ENCODE results near the gene ALPL. TPM values are rescaled to one million over a fixed set of nuclear protein-coding genes. Genes with fewer than 3 reads are reported as not detected.
"Not testable (repeated sequence)": the region's sequence is repeated elsewhere in the genome, so short reads cannot be mapped to it uniquely, and the experiment has no call there.

ALPL gene
- total RNA-seq, 1 experiment from 2014 or later = 4.2 TPM

- no peaks in the 10 kb centered on the region for H3K27me3 ChIP-seq
- no peak for DNase-seq
- no peaks in the 10 kb centered on the region for H3K9me3 ChIP-seq
- H3K36me3 ChIP-seq = no peaks in the 10 kb centered on the region
- no peak overlapping the region for H3K4me3 ChIP-seq
Measured at GRCh38 chr1:21499283-21499950, 9.8 kb upstream of the ALPL start.

GRCh38 chr1:21503706-21504377 lies 5.4 kb upstream of the ALPL start:
- no peaks in the 10 kb centered on the region for H3K9me3 ChIP-seq
- H3K4me3 ChIP-seq = no peak overlapping the region
- H3K27me3 ChIP-seq = no peaks in the 10 kb centered on the region
- no peaks in the 10 kb centered on the region for H3K36me3 ChIP-seq
- DNase-seq = no peak

- Histone ChIP-seq H3K27me3 (no peaks in the 10 kb centered on the region), H3K9me3 (no peaks in the 10 kb centered on the region), H3K36me3 (no peaks in the 10 kb centered on the region), H3K4me3 (no peak overlapping the region)
- no peak for DNase-seq
Measured at GRCh38 chr1:21506804-21507203, 2.4 kb upstream of the ALPL start.

GRCh38 chr1:21507511-21508270 lies 1.5 kb upstream of the ALPL start:
- Histone ChIP-seq H3K36me3 (no peaks in the 10 kb centered on the region), H3K27me3 (no peaks in the 10 kb centered on the region), H3K9me3 (no peaks in the 10 kb centered on the region), H3K4me3 (no peak overlapping the region)
- no peak for DNase-seq

- H3K36me3 ChIP-seq = no peaks in the 10 kb centered on the region
- H3K9me3 ChIP-seq = no peaks in the 10 kb centered on the region
- H3K4me3 ChIP-seq = no peak overlapping the region
- peak; percentile 66 for DNase-seq
- no peaks in the 10 kb centered on the region for H3K27me3 ChIP-seq
Measured at GRCh38 chr1:21508580-21509350, 458 bp upstream of the ALPL start.

GRCh38 chr1:21510113-21510493 lies 880 bp downstream of the ALPL start:
- DNase-seq = no peak
- H3K9me3 ChIP-seq = no peaks in the 10 kb centered on the region
- H3K36me3 ChIP-seq = no peaks in the 10 kb centered on the region
- H3K27me3 ChIP-seq = no peaks in the 10 kb centered on the region
- no peak overlapping the region for H3K4me3 ChIP-seq

- Histone ChIP-seq H3K9me3 (no peaks in the 10 kb centered on the region), H3K27me3 (no peaks in the 10 kb centered on the region), H3K4me3 (no peak overlapping the region), H3K36me3 (no peaks in the 10 kb centered on the region)
- DNase-seq = no peak
Measured at GRCh38 chr1:21510885-21511578, 1.8 kb downstream of the ALPL start.

- Histone ChIP-seq H3K36me3 (no peaks in the 10 kb centered on the region), H3K4me3 (no peak overlapping the region)
- peak; percentile 92 for DNase-seq
Measured at GRCh38 chr1:21511579-21512522, 2.6 kb downstream of the ALPL start.

GRCh38 chr1:21514245-21514644 lies 5.0 kb downstream of the ALPL start:
- H3K9me3 ChIP-seq = no peaks in the 10 kb centered on the region
- H3K4me3 ChIP-seq = no peak overlapping the region
- no peak for DNase-seq
- H3K27me3 ChIP-seq = no peaks in the 10 kb centered on the region
- no peaks in the 10 kb centered on the region for H3K36me3 ChIP-seq

More at GRCh38 chr1:21511579-21512522, 2.6 kb downstream of the ALPL start:
- Histone ChIP-seq H3K27me3 (no peaks in the 10 kb centered on the region), H3K9me3 (no peaks in the 10 kb centered on the region)

GRCh38 chr1:21517161-21517589 lies 8.0 kb downstream of the ALPL start:
- Histone ChIP-seq H3K36me3 (no peaks in the 10 kb centered on the region), H3K9me3 (no peaks in the 10 kb centered on the region), H3K27me3 (no peaks in the 10 kb centered on the region), H3K4me3 (no peak overlapping the region)
- DNase-seq = no peak

- no peaks in the 10 kb centered on the region for H3K9me3 ChIP-seq
- no peak overlapping the region for H3K4me3 ChIP-seq
- no peak for DNase-seq
- no peaks in the 10 kb centered on the region for H3K36me3 ChIP-seq
- no peaks in the 10 kb centered on the region for H3K27me3 ChIP-seq
Measured at GRCh38 chr1:21517660-21518480, 8.6 kb downstream of the ALPL start.

GRCh38 chr1:21518774-21519455 lies 9.7 kb downstream of the ALPL start:
- Histone ChIP-seq H3K36me3 (no peaks in the 10 kb centered on the region), H3K9me3 (no peaks in the 10 kb centered on the region), H3K4me3 (no peak overlapping the region), H3K27me3 (no peaks in the 10 kb centered on the region)
- DNase-seq = no peak

GRCh38 chr1:21519486-21520070 lies 10.4 kb downstream of the ALPL start:
- not testable (repeated sequence) for H3K27me3 ChIP-seq, H3K9me3 ChIP-seq, DNase-seq, H3K36me3 ChIP-seq, H3K4me3 ChIP-seq

Measured in MG63 (cell line).